Cardiac muscle cell (in vitro differentiated cells and primary cell): ENCODE measurements around the gene TCF12. TPM values are rescaled to one million over a fixed set of nuclear protein-coding genes. Genes with fewer than 3 reads are reported as not detected.

Source experiments
- DNase-seq, 2 donors: peaks; one replicate each; pipeline versions ENCODE4 v3.0.0 to v3.0.0-alpha.2; 2010 to 2017; ENCODE audit warnings: low read depth in 1 of 2, low spot score in 1 of 2
- H3K27ac ChIP-seq: fragments of 200-600 bp; sonication (generic); 2 replicates; pipeline ENCODE4 v1.5.1; 2016
- H3K27me3 ChIP-seq: fragments of 200-600 bp; sonication (generic); 2 replicates; pipeline ENCODE4 v1.6.0; 2016; ENCODE audit warnings: control low read depth
- H3K36me3 ChIP-seq: fragments of 200-600 bp; sonication (generic); 2 replicates; pipeline ENCODE4 v1.5.1; 2016; ENCODE audit warnings: control low read depth
- H3K4me1 ChIP-seq: fragments of 200-600 bp; sonication (generic); 2 replicates; pipeline ENCODE4 v1.8.1; 2017; ENCODE audit warnings: low read depth, mild to moderate bottlenecking, mixed run types
- H3K4me3 ChIP-seq: fragments of 200-600 bp; sonication (generic); 2 replicates; pipeline ENCODE4 v1.5.1; 2016; ENCODE audit warnings: mild to moderate bottlenecking
- H3K9me3 ChIP-seq: fragments of 200-600 bp; sonication (generic); 2 replicates; pipeline ENCODE4 v1.5.1; 2017; ENCODE audit warnings: low read depth, mild to moderate bottlenecking, control low read depth
- CTCF ChIP-seq: IDR thresholded peaks from 2 replicates; pipeline ENCODE4 v1.5.1; 2012; ENCODE audit warnings: low read depth, mild to moderate bottlenecking, low read length
- polyA plus RNA-seq: library from polyadenylated mRNA; unstranded; fragments of >200 nt; fragmentation: Nextera tagmentation; extraction: Ambion mirVana; gene quantifications from 2 replicates; pipeline ENCODE4 v1.2.1, GENCODE V29; 2016
- total RNA-seq: library from RNA; depleted of rRNA; stranded (reverse); fragments of >200 nt; gene quantifications from 2 replicates; pipeline ENCODE4 v1.2.3, GENCODE V29; 2016

Gene TCF12
- total and polyA plus RNA-seq, 2 experiments from 2014 or later, result 42.6 to 137 TPM

GRCh38 chr15:57339321-57339720 lies 420.9 kb downstream of the TCF12 start:
- H3K9me3 ChIP-seq, result no peaks in the 10 kb centered on the region
- H3K4me3 ChIP-seq, result no peak overlapping the region
- no peaks in the 10 kb centered on the region for H3K27me3 ChIP-seq
- H3K4me1 ChIP-seq, result peaks cover 5% of the 10 kb centered on the region
- H3K27ac ChIP-seq, result no peak overlapping the region
- no peaks in the 10 kb centered on the region for H3K36me3 ChIP-seq
- no peak for DNase-seq
- no peak for TF ChIP-seq CTCF

Other genes starting within 250 kb of the TCF12 start
- 5.8 and 13.2 TPM in 2 replicates for gene ZNF280D, start 185.1 kb upstream of the TCF12 start, total RNA-seq
- gene ZNF280D, start 185.1 kb upstream of the TCF12 start, polyA plus RNA-seq, result 2.4 and 6.7 TPM in 2 replicates